Skeletal muscle tissue (tissue), 5 donors: ENCODE data around the gene CNPY4. TPM values are rescaled to one million over a fixed set of nuclear protein-coding genes. Genes with fewer than 3 reads are reported as not detected.

Source experiments
- H3K27ac ChIP-seq: one replicate; pipeline ENCODE4 v1.7.0; 2013; ENCODE audit warnings: mild to moderate bottlenecking, low read depth, low read length, inconsistent platforms
- H3K27me3 ChIP-seq, 3 donors: one replicate each; pipeline ENCODE4 v1.7.0; 2013; ENCODE audit warnings: low read length in 3 of 3; ENCODE audit not compliant: control insufficient read depth in 3 of 3, insufficient read depth in 3 of 3
- H3K36me3 ChIP-seq, 3 donors: one replicate each; pipeline ENCODE4 v1.7.0; 2013; ENCODE audit warnings: low read length in 3 of 3; ENCODE audit not compliant: control insufficient read depth in 3 of 3, insufficient read depth in 3 of 3
- H3K4me1 ChIP-seq, 3 donors: one replicate each; pipeline ENCODE4 v1.7.0; 2013; ENCODE audit warnings: low read length in 3 of 3, mild to moderate bottlenecking in 3 of 3; ENCODE audit not compliant: control insufficient read depth in 3 of 3, insufficient read depth in 3 of 3
- H3K4me3 ChIP-seq, 3 donors: one replicate each; pipeline ENCODE4 v1.7.0; 2013; ENCODE audit warnings: low read length in 3 of 3
- H3K9ac ChIP-seq, 3 donors: one replicate each; pipeline ENCODE4 v1.7.0; 2013; ENCODE audit warnings: low read length in 3 of 3, mild to moderate bottlenecking in 3 of 3, moderate library complexity in 2 of 3, low read depth in 1 of 3
- H3K9me3 ChIP-seq, 3 donors: one replicate each; pipeline ENCODE4 v1.7.0; 2013; ENCODE audit warnings: low read length in 3 of 3; ENCODE audit not compliant: control insufficient read depth in 3 of 3
- small RNA-seq: library from RNA; depleted of rRNA; stranded (forward); fragments of <200 nt; gene quantifications from one replicate; pipeline ENCODE3, GENCODE V24; 2014
- total RNA-seq: library from RNA; depleted of rRNA; stranded (reverse); fragments of >200 nt; gene quantifications from one replicate; pipeline ENCODE4 v1.2.3, GENCODE V29; 2014
- donor health status: Osteomylitis.

Gene CNPY4
- total RNA-seq, 1 donor from 2014 or later, result 25.6 TPM

DNA sequence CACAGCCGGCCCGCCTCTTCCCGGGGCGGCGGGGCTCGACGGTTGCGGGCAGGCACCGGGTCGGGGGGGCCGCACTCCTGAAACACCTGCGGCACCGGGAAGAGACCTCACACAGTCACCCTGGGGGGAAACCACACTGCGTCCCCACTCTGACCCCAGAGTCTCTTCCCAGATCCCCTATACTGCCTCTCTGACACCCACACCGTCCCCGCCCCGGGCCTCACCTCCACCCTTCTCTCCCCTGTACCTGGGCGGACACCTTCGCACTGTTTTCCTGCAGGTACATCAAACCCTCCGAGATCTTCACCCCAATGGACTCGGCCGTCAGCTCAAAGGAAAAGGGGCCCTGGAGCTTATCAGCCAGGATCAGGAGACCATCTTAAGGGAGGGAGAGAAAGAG is 52.4 kb downstream of the CNPY4 start:
- Histone ChIP-seq H3K4me1 (peaks cover 14 to 19% (median 16%) of the 10 kb centered on the region in 3 donors), H3K27ac (no peak overlapping the region), H3K4me3 (no peak overlapping the region), H3K9ac (no peak overlapping the region), H3K27me3 (peaks cover 21 to 41% (median 32%) of the 10 kb centered on the region in 3 donors), H3K36me3 (no peaks in the 10 kb centered on the region), H3K9me3 (no peaks in the 10 kb centered on the region)

DNA sequence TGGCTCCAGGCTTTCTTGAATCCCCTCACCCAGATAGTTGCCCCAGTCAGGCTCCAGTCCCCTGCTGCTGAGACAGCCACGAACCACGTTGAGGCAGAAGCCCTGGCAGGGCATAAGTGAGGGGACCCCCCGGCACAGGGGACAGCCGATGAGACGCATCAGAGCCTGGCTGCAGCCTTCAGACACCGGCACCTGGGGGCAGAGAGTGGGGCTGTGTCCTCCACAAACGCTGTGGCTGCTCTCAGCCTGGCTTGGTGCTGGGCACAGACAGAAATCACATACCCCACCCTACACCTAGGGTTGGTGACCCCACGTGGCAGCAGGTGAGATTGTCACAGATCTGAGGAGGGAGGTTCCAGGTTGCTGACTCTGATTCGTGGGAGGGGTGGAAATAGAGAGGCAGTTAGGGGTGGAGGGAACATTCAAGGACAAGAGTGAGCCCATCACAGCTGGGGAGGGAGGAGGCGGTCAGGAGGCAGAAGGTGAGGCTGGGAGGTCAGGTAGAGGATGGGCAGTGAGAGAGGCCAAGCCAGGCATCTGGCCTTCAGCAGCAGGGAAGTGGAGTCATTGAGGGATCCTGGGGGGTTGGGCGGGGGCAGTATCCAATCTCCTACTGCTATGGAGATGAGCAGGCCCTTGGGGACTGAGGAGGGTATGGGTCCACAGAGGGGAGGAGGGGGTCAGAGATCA is 54.5 kb downstream of the CNPY4 start:
- no peak overlapping the region for H3K4me3 ChIP-seq
- no peak overlapping the region for H3K9ac ChIP-seq
- H3K27me3 ChIP-seq, result peaks cover 12 to 34% (median 18%) of the 10 kb centered on the region in 3 donors
- H3K9me3 ChIP-seq, result no peaks in the 10 kb centered on the region
- H3K4me1 ChIP-seq, result peaks cover 5 to 9% (median 6%) of the 10 kb centered on the region in 3 donors
- H3K36me3 ChIP-seq, result no peaks in the 10 kb centered on the region
- H3K27ac ChIP-seq, result no peak overlapping the region

DNA sequence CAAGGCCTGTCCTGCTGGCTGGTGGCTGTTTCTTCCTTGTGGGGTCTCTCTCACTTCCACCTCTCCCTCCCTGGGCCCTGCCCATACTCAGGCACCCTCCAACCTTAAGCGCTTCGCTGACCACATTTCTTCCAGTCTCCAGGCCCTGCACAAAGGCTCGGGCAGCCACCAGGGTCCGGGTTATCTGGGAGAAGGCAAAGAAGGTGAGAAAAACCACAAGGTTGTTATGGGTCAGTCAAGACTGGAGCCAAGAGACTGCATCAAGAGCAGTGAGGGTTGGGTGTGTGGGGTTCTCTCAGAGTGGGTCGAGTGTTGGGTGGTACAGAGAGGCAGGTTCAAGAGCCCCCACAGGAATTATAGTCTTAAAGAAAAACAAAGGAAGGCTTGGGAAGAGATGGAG is 55.1 kb downstream of the CNPY4 start:
- H3K36me3 ChIP-seq, result no peaks in the 10 kb centered on the region
- peaks cover 12 to 38% (median 14%) of the 10 kb centered on the region in 3 donors for H3K27me3 ChIP-seq
- no peak overlapping the region for H3K27ac ChIP-seq
- no peak overlapping the region for H3K9ac ChIP-seq
- no peaks in the 10 kb centered on the region for H3K9me3 ChIP-seq
- H3K4me3 ChIP-seq, result no peak overlapping the region
- H3K4me1 ChIP-seq, result peaks cover 5 to 9% (median 6%) of the 10 kb centered on the region in 3 donors

Small RNA genes within 50 kb of the gene (small RNA-seq; reads per million reads assigned to genes)
- gene MIR106B (134 reads per million, percentile 97 among the genes with 10 or more reads in this experiment), gene MIR25 (1,365 reads per million, percentile 99 among the genes with 10 or more reads in this experiment), gene MIR93 (494 reads per million, percentile 98 among the genes with 10 or more reads in this experiment)

Other genes starting within 250 kb of the CNPY4 start
- not detected for gene OR2AE1, start 242.6 kb upstream of the CNPY4 start, total RNA-seq
- gene TRIM4, start 200.1 kb upstream of the CNPY4 start, total RNA-seq, result 15.1 TPM
- gene GJC3, start 190.0 kb upstream of the CNPY4 start, total RNA-seq, result 1.0 TPM
- 9.4 TPM for gene AZGP1, start 143.6 kb upstream of the CNPY4 start, total RNA-seq
- gene ZKSCAN1, start 104.0 kb upstream of the CNPY4 start, total RNA-seq, result 32.9 TPM
- 11.5 TPM for gene ZSCAN21, start 69.9 kb upstream of the CNPY4 start, total RNA-seq
- gene ZNF3, start 37.9 kb upstream of the CNPY4 start, total RNA-seq, result 34.4 TPM
- 57.4 TPM for gene COPS6, start 30.7 kb upstream of the CNPY4 start, total RNA-seq
- gene MCM7, start 18.2 kb upstream of the CNPY4 start, total RNA-seq, result 42.3 TPM
- gene AP4M1, start 18.0 kb upstream of the CNPY4 start, total RNA-seq, result 20.9 TPM
- gene TAF6, start 276 bp upstream of the CNPY4 start, total RNA-seq, result 11.0 TPM
- gene MBLAC1, start 7.3 kb downstream of the CNPY4 start, total RNA-seq, result 1.0 TPM
- gene LAMTOR4, start 29.3 kb downstream of the CNPY4 start, total RNA-seq, result 73.1 TPM
- 2.6 TPM for gene TRAPPC14, start 39.1 kb downstream of the CNPY4 start, total RNA-seq
- 2.1 TPM for gene GAL3ST4, start 49.0 kb downstream of the CNPY4 start, total RNA-seq
- 5.2 TPM for gene GPC2, start 57.7 kb downstream of the CNPY4 start, total RNA-seq
- gene STAG3, start 58.3 kb downstream of the CNPY4 start, total RNA-seq, result 0.52 TPM
- gene PVRIG, start 100.3 kb downstream of the CNPY4 start, total RNA-seq, result not detected
- not detected for gene SPDYE3, start 188.1 kb downstream of the CNPY4 start, total RNA-seq
- 4.2 TPM for gene PILRB, start 238.5 kb downstream of the CNPY4 start, total RNA-seq